NCI-H226 (cell line): ENCODE data around the gene CASTOR1.

Experiments used
- DNase-seq: peaks from one replicate; pipeline ENCODE4 v3.0.0-alpha.2; 2015

Gene CASTOR1

DNA sequence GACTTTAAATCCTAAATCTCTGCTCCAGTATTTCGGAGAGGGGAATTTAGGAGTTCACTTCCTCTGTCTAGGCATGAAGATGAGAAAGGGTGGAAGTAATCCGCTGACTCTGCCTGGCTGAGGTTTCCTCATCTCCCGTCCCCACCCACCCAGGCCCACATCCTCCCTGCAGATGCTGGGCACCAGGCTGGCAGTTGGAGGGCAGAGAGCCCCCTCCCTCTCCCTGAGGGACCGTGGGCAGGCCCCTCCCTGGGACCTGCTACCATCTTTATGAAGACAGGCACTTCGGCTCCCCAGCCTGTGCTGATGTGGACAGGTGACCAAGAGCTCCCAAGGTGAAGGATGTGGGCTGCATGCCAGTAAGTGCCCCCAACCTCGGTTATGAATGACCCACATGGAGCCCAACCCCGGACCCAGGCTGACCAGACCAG lies 6.7 kb downstream of the CASTOR1 start:
- DNase-seq = no peak

GRCh38 chr22:30280505-30280904 lies 8.8 kb downstream of the CASTOR1 start:
- DNase-seq = no peak

DNA sequence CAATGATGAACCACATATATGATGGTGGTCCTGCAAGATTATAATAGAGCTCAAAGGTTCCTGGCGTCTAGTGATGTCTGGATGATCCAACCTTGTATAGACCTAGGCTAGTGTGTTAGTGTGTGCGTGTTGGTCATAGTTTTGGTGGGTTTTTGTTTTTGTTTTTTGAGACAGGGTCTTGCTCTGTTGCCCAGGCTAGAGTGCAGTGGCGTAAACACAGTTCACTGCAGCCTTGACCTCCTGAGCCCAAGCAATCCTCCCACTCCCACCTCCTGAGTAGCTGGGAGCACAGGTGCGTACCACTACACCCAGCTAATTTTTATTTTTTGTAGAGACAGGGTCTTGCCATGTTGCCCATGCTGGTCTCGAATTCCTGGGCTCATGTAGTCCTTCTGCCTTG lies 9.4 kb downstream of the CASTOR1 start:
- DNase-seq = no peak

DNA sequence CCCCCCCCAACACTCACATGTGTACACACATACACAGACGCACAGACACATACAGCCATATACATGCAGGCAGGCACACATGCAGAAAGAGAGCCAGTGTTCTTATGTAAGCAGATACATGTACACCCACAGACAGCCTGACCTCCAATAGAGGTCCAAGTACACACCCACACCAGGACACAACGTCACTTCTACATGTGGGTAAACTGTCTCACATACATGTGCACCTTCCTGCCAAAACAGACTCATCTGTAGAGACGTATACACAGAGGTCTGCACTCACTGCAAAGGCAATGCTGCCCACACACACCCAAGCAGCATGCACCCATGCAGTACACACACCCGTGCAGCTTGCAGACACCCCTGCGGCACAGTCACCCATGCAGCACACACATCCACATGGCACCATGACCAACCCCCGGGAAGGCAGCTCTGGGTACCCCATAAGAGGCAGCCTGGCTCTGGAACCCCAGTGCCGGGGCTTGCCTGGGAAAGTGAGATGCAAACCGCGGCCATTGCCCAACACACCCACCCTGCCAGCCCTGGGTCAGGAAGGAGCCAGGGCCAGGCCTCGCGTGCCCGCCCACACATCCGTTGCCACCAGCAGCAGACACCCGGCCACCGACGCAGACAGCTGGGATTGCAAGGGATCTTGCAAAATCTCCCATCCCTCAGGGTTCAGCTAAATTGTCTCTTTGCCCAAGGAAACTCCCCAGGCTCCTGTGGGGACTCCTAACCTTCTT lies 10.1 kb downstream of the CASTOR1 start:
- no peak for DNase-seq

DNA sequence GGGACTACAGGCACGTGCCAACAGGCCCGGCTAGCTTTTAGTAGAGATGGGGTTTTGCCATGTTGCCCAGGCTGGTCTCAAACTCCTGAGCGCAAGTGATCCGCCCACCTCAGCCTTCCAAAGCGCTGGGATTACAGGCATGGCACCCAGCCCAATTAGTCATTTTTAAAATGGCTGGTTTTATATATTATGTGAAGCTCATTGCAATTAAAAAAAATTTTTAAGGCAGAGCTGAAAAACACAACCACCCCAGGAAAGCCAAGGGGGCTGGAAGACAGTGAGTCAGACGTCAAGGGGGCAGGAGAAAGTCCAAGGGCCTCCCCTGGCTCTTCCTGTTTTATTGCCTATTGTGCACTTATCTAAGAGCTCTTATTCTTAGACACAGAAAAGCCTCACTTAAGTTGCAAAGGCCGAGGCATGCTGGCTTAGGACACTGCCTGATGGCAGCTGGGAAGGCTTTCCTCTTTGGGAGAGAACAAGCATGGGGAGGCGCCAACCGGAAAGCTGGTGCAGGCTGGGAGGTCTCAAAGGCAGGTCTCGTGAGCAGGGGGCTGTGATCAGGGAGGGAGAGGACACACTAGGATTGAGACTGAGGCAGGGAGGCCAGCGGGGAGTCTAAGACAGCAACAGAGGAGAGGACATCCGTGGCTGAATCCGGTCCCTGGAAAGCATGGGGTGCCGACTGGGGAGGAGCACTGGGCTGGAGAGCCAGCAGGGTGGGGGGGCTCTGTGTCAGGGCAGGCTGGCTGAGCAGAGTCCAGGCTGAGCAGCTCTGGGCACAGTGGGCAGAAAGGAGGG lies 11.6 kb downstream of the CASTOR1 start:
- peak; percentile 26 for DNase-seq

DNA sequence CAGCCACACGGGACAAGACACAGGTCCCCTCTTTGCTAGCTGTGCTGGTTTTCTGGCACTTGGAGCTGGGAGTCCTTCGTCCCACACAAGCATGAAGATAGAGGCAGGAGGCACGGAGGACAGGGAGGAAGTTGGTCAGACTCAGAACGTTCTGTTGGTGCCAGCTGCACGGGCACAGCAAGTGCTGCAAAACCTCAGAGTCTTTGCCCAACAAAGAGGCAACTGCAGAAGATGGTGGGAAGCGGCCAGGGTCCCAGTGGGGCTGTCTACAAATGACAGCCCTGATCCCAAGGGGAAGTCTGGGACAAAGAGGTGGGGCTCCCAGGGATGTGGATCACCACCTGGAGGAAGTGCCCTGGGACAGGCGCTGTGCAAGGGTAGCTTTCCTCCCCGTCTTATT lies 13.3 kb downstream of the CASTOR1 start:
- no peak for DNase-seq

- no peak for DNase-seq
Observed at GRCh38 chr22:30275625-30276024, 13.7 kb downstream of the CASTOR1 start.

GRCh38 chr22:30274437-30274812 lies 14.9 kb downstream of the CASTOR1 start:
- no peak for DNase-seq

DNA sequence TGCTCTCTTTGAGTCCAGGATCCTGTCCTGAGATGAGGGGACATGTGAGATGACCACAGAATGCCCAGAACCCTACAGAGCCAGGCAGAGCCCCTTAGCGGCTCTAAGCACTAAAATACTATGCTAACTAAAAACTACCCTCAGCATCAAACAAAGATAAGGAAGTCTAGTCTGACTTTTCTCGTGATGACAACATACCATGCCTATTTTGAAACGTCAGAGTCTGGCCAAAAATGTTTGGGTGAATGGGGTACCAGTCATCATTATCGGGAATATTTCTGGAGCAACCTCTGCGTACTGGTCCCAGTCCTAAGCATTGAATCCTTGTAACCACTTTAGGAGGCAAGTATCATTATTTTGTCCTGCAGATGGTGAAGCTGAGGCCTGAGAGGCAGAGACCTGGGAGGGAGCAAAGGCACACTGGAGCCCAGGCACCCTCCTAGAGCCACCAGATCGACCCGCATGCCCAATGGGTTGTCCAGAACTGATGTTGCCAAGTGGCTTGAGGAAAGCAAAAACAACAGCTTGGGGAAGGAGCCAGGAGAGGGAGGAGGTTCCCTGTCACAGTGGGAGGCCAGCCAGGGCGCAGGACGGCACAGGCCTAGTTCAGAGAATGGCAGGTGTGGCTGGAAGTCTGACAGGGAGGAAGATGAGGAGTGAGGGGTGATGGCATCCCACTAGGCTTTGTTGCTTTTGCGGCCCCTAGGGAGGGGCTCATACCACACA lies 15.4 kb downstream of the CASTOR1 start:
- DNase-seq = no peak

DNA sequence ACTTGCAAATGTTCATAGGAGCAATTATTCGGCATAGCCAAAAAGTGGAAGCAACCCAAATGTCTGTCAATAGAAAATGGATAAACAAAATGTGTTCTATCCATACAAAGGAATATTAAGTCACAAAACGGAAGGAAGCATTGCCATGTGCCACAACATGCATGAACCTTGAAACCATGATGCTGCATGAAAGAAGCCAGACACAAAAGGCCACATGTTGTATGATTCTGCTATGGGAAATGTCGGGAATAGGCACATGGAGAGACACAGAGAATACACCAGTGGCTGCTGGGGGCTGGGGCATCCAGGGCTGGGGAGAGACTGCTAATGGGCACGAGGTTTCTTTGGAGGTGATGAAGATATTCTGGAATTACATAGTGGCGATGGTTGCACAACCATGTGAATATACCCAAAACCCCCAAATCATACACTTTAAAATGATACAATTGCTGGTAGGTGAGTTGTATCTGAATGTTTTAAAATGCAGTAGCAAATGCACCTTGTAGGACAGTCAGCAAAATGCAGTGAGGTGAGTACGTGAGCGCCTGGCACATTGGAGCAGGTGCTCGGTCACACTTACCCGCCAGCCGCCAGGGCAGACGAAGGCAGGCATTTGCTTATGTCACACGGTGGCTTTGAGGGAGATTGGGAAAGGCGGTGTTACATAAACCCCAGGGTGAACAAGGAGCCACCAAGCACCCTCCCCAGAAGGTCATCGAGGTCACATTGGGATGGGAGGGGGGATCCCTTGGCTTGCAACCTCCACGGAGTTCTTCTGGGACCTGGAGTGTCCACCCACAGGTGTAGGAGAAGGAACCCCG lies 16.3 kb downstream of the CASTOR1 start:
- DNase-seq = no peak

GRCh38 chr22:30270832-30271231 lies 18.5 kb downstream of the CASTOR1 start:
- DNase-seq = no peak

DNA sequence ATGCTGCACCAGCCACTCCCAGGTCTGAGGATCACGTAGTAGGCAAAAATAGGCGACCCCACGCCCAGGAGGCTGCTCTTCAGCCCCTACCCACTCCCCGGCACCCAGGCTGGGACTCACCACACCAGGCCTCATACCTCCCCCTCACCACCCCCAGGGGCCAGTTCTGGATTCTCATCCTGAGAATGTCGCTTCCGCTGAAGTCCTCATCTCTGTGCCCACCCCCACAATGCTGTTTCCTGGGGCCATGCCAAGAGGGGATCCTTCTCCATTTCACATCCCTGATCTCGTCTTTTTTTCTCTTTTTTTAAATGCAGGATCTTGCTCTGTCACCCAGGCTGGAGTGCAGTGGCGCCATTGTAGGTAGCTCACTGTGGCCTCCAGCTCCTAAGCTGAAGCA lies 21.0 kb downstream of the CASTOR1 start:
- DNase-seq = no peak

DNA sequence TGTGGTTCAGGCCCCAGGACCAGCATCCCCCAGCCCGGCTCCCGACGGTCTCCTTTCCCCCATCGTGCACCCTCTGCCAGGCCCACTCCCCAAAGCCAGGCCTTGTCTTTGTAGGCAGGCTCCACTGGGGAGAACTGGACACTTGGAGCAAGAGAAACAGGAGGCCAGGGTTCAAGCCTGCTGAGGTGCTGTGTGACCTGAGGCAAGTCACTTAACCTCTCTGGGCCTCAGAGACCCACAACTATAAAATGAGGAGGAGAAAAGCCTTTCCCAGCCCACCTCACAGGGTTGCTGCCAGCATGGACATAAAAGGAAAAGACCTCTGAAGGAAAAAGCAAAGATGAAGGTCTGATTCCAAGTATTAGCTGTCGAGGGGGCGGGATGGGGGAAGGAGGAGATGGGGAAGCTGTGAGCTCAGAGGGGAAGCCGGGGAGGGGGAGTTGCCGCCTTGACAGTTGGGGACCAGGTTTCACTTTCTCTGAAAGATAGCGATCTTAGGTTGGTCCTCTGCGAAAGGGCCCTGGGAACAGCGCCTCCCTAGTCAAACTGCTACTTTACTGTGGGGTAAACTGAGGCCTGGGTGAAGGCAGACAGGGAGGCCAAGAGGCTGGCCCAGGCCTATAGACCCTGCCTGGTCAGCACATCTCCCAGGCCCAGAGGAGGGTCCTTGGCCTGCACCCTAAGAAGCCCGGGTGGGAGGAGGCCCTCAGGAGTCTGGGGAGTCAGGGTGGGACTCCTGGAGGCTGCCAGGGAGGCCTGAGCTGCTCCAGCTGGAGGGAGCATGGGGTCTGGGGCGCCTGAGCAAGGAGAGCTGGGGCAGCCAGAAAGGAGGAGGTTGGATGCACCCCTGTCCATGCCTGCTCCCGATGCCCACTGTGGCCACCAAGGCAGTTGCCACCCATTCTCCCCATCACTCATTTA lies 21.7 kb downstream of the CASTOR1 start:
- no peak for DNase-seq

GRCh38 chr22:30266445-30267381 lies 22.6 kb downstream of the CASTOR1 start, which contains the start of gene OSM:
TSS of gene OSM (minus strand) at chr22:30266851. CDS start at chr22:30266799, 52 bp downstream.
- no peak for DNase-seq

DNA sequence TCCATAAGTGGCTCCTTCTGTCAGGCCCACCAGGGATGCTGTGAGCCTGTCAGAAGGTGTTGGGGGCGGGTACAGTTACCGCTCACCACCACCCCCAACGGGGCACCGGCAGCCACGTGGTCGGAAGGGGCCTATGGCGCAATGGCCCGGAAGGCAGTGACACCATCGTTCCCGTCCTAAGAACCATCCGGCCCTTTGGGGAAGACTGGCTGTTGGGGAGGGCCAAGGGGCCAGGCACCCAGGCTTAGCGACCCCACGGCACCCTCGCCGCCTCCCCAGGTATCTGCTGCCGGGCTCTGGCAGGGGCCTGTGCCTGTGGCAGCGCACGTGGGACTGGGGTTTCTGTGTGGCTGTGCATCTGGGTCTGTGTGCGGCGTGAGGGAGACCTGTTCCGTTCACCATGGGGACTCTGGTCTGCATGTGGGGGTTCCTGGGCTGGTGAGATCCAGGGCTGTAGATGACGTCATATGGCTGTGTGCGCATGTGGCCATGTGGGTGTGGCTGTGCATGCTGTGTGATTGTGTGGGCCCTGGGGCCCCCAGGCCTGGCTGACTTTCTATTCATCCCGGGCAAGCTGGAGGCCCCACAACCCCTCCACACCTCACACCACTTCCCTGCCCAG lies 23.4 kb downstream of the CASTOR1 start:
- no peak for DNase-seq

GRCh38 chr22:30265131-30265720 lies 24.1 kb downstream of the CASTOR1 start:
- DNase-seq = no peak

- DNase-seq = no peak
Observed at GRCh38 chr22:30263883-30264282, 25.4 kb downstream of the CASTOR1 start.

DNA sequence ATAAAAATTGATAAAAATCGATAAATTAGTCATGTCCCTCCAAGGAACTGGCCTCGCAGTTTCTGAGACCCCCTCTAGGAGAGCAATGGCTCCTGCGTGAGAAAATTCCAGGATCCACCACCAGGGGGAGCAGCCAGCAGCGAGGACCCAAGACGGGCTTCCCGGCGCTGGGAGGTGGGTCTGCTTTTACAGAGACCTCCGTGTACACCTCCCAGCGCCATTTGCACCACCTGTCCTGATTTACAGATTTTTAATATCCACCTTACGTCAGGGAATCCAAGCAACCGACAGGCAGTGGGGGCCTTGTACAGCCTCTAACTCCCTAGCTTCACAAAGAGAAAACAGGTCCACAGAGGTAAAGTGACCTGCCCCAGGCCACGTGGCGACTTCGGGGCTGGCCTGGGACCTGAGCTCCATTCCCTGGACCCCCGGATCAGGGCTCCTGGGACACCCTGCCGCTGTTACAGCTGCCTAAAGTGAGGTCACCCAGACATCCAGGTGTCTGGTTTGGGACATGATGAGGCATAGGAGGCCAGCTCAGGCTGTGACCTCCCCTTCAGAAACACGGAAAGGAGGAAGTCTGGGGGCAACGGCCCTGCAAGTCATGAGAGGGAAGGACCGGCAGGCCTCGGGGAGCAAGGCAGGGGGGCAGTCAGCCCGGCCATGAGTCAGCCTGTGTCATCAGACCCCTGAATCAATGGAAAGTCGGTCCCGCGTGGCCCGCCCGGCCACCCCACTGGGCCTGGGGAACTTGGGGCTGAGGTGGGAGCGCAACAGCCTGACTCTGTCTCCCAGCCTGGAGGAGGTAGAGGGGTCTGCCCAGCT lies 26.2 kb downstream of the CASTOR1 start:
- DNase-seq = no peak

DNA sequence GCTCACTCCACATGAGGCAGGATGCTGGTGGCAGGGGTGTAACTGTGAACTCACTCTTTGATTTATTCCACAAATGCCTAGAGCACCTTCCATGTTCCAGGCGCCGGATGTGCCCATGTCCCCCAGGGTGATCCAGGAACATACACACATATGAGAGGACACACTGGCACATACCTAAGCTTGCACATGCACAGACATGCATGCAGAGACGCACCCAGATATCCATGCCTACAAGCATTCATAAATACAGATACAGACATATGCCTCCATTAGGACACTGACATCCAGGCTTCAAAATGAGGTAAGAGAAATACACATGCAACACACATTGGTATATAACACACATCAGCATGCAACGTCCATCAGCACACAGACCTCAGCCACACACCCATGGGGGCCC lies 27.2 kb downstream of the CASTOR1 start:
- DNase-seq = no peak
